GM21619 (cell line): ENCODE measurements around the gene CRABP1.
A peak's percentile ranks its signal among the peaks of the same experiment; 100 is the strongest.

Experiments
- ATAC-seq: cut with Tn5 transposase; IDR thresholded peaks from one replicate; pipeline ENCODE4 v1.9.1; 2021; ENCODE audit not compliant: unreplicated experiment

The CRABP1 gene

DNA sequence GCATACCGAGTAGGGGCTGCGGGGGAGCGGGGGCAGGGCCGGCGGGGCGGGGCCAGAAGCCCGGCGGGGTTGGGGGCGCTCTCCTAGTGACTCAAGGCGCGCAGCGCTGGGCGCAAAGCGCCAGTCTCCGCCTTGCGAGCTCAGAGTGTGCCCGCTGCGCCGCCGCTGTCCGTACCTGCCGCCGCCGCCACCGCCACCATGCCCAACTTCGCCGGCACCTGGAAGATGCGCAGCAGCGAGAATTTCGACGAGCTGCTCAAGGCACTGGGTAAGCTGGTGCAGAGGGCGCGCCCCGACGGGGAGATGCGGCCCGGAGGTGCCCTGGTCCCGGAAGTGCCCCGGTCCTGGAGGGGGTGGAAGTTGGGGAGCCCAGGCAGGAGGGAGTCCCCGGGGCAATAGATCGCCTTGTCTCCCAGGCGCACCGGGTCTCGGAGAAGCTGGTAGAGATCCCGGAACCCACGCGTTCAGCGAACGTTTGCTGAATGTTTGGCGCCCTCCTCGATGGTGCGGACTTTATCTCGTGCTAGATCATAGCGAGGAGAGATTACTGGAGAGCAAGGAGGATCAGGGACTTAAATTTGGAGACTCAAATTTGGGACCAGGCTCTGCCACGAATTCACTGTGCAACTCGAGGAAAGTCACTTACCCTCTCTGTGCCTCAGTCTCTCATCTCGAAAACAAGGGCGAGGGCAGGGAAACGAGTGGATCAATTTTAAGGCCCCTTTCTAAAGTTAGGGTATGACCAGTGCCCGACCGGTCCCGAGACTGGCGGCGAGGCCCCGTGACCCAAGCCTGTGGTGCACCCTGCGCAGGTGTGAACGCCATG, at the start of gene CRABP1:
Gene CRABP1, plus strand, starts transcription at position 123 of the 826 bp plus-strand sequence. Its CDS starts 76 bp downstream, at position 199.
- ATAC-seq: no peak

DNA sequence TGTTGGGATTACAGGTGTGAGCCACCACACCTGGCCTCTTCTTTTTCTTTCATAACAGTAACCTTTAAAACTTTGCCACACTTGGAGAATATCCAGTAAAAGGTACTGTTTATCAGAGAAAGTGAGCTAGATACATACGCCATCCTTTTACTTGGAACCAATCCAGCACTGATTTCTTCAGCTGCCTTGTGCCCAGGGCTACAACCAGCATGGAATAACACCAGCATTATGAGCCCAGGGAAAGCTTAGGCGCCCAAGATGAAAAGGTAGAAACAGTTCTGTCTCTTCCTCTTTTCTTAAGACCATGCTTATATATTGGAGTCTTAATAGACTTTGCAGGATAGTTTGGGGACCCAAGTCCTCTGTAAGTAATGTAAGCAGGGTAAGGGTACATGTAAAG, 49.1 kb upstream of the CRABP1 start:
- no peak for ATAC-seq

DNA sequence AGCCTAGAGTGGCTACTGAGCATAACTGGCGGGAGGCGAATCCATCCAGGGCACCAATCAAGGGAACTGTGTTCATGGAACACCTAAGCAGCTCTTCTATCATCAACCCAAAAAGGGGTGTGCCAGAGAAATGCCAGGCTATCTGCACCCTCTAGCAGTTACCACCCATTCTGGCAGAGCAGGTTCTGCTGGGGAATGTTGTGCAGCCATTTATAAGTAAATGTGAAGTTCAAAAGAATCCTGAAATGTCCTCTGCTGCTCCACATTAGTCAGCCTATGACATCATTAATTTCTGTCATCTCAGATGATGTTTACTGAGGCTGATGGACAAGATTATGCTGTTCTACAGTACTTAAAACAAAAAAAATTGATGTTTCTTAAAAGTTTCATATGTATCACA, 48.5 kb upstream of the CRABP1 start:
- ATAC-seq: no peak

DNA sequence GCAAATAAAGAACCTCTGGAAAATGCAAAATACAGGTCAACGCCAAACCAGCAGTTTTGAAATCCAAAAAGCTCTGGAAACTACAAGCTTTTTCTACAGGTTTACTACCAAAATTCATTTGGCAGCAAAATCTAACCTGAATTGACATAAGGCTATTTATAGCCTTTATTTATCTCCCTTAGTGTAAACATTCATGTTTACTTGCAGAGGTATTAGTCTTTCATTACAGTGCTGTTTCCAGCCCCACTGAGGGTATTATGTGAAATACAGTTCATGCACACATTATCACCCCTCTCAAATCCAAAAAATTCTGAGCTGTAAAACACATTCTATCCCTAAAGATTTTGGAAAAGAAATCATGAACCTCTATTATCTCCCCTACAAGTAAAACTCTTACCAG, 47.9 kb upstream of the CRABP1 start:
- no peak for ATAC-seq

DNA sequence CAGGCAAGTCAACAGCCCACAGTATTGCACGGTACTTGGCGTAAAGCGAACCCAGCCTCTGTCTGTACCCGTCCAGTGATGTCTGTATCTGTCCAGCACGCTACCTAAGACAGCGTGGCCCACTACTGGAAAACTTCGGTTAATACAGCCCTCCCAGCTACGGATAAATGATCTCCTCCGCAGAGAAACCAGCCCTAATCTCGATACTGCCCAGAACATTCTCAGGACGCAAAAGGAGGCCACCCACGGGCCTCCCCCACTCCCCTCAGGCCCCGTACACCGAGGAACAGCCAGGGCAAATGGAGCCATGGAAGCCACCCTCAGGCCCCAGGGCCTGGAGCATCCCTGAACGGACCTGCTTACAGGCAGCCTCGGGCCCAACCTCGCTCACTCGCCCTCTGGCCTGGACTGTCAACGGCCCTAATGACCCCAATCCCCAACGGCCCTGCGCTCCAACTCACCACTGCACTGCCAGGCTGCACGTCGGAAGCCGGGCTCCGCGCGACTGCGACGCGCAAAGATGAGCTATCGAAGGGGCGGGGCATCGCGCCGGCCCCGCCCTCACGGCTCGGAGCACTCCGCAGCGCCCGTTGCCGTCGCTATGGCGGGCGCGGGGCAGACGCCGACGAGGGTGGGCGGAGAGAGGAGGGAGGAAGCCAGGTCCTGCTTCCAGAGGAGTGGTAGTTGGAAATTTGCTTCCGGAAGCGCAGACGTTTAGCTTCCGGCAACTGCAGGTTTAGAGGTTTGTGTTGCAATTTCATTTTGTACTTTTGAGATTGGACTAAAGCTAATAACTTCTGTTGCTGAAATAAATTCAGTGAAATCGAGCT, 40.8 kb upstream of the CRABP1 start, which contains the start of gene SKIC8:
Gene SKIC8, minus strand, starts transcription at position 509 of the 830 bp plus-strand sequence. CDS start 3,923 bp downstream, outside the sequence.
- ATAC-seq: peak; percentile 84

DNA sequence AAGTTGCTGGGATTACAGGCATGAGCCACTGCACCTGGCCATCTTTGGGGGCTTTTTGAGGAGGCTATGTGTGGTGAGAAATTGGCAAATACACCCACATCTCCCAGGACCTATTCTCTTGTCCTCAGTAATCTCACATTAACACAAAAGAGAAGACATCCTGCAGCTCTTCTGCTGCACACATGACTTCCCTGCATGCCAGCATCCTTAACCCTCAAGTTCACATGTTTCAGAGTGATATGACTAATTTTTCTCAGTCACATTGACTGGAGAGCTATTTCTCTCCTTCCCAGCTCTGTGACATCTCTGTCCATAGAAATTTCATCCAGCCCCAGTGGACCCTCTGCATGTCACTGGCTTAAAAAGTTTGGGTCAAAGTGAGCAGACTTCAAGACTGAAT, 38.8 kb upstream of the CRABP1 start:
- no peak for ATAC-seq

DNA sequence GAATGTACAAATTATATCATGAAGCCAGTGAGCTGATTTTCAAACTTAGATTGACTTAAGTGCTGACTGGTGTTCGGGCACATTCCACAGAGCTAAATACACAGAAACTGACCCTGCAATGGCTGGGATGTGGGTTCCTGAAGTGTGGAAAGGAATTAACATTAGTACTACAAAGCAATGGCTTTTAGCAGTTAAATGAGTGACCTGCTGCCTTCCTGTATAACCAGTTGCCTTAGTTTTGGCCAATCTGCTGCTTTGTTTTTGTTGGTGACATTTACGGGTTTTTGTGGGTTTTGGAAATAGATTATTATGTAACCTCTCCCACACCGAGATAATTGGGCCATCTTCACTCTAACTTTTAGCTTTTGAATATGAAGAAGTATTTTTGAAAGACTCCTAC, 38.3 kb upstream of the CRABP1 start:
- no peak for ATAC-seq

DNA sequence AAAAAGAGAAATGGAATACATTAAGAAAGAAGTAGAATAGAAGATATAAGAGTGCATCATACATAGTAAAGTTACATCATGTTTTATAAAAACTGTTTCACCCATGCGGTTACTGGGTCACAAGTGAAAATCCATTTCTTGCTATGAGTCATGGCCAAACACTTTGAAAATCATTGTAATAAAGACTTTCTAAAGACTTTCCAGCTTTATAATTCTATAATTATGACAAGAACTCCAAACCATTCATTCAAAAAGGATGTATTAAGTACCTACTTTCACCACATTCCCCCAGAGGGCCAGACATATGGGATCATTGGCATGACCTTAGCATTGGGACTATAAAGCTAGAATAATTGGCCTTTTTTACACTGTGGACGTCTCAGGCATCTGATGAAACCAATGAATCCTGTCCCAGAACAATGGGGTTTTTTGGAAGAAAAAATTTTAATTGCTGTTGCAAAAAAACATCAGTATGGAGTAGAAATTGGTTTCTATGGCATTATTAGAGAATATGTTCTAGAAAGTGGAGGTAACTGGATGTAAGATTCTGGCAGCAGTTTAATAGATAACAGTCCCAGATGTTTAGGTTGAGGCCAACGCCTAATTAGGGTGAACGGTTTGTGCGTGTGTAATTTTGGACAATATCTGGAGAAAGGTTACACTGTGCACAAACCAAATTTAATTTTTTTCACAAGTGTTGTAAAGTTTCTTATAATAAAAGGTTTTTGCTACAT, 37.4 kb upstream of the CRABP1 start:
- ATAC-seq: no peak

DNA sequence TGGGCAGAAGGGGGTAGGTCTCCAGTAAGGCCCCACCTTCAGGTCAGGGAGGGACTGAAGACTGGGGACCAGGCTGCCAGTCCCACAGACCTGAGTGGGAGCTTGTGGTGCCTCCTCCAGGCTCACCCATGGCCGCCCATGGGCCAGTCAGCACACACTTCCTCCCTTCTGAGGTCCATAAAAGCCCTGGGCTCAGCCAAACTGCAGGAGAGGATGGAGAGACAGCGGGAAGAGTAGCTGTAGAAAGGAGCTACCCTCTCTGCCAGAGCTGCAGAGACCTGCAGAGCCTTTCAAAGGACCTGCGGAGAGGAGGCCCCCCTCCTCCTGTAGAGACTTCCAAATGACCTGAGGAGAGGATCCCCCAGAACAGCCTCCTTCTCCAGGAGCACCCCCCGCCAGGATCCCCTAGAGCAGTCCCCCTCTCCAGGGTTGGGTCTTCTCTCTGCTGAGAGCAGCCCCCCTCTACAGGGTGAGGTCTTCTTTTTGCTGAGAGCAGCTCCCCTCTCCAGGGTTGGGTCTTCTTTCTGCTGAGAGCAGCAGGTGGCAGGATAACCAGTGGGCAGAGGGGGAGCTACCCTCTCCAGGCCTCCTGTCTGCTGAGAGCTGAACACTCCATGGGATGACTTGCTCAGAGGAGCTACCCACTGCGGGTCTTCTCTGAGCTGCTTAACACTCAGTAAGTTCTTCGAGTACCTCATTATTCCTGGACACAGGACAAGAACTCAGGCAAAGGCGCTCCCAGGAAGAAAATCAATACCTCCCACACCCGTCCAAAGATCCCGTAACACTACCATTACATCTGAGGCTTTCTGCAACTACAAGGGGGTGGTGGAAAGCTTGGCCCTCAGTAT, 35.7 kb upstream of the CRABP1 start:
- no peak for ATAC-seq

DNA sequence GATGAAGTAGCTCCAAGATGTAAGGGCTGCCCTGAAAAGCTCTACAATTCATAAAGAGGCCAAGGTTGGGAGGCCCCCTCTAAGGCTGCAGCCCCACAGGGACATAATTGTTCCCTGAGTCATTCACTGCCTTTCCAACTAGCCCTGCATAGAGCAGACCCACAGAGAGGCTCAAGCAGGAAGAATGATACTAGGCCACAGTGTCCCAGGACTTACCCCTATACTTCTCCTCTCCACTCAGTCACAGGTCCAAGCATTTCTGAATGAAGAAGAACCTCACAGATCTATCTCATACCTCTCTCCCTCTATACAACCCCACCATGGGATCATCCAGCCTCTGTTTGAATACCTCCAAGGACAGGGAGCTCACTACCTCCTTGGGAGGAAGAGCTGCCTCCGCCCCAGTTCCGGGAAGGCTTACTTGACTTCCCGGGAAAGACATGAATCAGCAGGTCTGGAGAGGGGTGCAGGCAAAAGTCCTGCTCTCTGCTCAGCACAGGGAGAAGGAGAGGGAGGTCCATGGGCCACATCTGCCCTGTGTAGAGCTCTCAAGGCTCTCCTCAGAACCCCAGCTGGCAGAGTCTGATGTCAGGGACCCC, 33.9 kb upstream of the CRABP1 start:
- no peak for ATAC-seq

DNA sequence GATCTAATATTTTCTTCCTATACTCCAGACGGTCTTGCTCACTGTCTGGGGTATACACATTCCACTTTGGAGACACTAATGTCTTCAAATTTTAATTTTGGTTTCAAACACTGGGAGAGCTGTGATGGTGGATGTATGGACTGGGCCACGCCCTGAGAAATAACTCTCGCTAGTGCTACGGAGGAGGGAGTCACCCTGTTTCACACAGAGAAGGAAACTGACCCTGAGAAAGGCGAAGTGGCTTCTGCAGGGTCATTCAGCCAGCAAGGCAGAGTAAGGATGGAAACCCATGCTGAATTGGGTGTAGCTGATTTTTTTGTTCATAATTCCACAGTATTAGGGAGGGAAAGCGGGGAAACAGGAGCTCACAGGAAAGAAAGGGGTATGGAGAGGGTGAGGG, 32.2 kb upstream of the CRABP1 start:
- no peak for ATAC-seq

DNA sequence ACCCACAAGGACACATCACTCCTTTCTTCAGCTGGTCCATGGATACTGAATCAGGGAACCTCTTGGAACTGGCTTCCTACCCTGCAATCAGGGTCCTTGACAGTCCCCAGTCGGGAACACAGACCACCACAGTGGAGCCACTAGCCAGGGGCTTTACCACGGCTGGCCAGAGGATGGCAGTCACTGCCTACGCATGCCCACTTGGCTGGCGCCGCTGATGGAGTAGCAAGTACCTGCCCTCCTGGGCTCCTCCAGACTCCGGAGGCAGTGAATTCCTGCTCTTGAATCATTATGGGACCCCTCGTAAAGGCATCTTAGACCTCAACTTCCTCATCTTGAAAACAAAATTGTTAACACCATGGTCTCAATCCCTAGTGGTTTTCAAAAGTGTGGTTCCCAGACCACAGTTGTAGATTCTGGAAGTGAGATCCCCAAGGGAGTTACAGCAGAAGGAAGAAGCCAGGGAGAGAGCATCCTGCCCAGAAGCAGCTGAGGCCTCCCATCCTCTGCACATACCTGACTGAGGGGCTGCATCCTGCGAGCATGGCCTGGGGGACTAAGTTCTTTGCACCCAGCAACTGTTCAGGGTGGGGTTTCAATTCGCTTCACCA, 31.6 kb upstream of the CRABP1 start:
- ATAC-seq: no peak

DNA sequence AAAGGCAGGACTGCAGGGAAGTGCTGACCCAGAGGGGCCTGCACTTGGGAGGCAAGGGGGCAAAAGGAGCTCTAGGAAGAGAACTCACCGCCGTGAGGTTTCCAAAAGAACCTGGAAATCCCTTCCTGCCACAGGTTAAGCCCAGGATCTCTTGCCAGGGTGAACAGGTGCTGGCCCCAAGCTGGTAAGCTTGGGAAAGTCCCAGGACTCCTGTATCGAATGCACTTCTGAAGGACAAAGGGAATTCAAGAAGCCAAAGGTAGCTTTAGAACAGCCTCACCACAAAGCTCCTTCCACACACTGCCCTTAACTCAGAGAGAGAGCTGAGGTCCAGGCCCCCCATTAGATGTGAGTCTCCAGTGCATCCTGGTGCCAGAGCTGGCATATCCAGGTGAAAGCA, 28.9 kb upstream of the CRABP1 start:
- ATAC-seq: no peak

DNA sequence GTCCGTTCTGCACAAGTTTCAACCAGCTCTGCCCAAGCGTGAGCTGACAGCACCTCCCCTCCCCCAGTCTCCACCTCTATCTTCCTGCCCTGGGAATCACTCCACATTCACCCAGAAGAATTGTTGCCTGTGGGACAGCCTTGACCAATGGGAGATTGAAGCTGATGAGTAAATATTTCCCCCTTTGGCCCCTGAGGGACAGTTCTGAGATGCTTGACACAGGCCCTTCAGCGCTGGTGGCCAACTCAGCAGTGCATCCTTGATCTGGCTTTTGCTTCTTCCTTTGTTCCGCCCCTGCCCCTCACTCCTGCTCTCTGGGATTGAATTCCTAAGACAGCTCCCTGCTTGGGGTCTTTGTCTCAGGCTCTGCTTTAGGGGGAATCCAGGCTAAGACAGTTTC, 27.6 kb upstream of the CRABP1 start:
- no peak for ATAC-seq

DNA sequence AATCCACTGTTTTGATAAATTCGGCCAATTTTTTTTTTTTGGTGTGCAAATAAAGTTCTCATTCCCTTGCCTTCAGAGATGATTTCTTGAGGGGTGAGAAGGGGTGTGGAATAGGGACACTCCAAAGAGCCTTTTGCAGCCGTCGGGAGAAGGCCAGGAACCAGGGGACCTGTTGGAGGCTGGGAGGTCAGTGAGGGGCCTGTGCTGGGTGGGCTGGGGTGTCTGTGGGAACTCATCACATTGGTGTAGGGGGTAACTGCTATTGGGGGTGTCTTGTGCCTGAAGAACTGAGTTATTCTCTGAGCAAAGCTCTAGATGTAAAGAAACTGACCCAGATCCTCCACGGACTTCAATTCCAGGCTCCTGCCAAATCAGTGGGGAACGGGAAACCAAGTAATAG, 27.2 kb upstream of the CRABP1 start:
- no peak for ATAC-seq

DNA sequence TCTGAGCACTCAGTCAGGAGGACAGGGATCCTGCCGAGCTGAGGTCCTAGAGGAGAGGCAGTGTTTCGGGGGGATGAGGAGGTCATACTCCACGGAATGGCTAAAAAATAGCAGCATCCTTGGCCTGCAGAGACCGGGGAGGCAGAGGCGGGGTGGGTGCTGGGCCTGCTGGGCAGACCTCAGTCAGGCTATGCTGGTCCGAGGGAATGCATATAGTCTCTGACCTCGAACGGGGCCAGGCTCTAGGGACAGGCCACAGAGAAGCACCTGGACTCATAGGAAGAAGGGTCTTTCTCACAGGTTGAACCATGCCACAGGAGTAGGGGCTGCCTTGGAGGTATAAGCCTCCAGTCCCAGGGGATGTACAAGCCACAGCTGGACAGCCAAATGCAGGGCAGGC, 26.8 kb upstream of the CRABP1 start:
- no peak for ATAC-seq

DNA sequence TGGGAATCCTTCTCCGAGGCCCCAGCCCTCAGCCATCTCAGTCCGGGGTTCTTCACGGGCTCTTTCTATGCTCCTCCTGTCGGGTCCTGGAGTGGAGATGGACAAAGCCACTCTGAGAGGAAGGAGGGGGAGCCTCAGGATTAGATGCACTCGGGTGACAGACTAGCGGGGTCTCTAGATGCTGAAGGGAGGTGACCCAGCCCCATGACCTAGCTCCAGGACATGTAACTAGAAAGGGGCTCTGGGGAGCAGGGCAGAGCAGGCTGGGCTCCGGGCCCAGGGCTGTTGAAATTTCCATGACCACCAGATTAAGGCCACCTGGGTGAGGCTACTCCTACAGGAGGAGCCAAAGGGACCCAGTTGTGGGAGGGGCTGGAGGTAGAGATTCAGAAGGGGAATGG, 26.0 kb upstream of the CRABP1 start:
- ATAC-seq: no peak

DNA sequence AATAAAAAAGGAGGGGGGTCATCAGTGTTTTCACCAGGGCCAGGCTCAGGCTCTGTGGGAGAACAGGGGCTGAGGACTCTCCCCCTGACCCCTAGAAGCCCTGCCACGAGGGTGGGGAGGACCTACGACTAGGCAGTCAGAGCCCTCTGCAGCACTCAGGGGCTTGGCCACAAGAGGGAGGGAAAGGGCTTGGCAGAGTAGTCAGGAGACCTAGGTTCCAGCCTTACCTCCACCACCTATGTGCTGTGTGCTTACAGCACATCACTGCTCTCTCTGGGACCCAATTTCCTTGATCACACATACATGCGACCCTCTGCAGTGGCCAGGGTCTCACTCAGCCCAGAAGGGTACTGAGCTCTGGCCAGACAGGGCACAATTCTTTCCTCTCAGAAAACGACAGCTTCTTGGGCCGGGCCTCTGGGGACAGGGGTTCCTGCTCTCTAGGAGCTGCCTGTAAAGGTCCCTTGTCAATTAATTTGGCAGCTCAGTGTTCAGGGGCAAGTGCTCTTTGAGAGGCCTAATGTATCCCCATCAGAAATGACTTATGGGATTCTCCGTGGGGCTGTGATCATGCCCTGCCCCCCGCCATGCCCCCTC, 24.4 kb upstream of the CRABP1 start:
- no peak for ATAC-seq
